ENCODE results near the gene C12orf76. TPM values are rescaled to one million over a fixed set of nuclear protein-coding genes. Genes with fewer than 3 reads are reported as not detected.

Gene C12orf76
- total RNA-seq, 1 experiment from 2014 or later = 29.4 TPM

DNA sequence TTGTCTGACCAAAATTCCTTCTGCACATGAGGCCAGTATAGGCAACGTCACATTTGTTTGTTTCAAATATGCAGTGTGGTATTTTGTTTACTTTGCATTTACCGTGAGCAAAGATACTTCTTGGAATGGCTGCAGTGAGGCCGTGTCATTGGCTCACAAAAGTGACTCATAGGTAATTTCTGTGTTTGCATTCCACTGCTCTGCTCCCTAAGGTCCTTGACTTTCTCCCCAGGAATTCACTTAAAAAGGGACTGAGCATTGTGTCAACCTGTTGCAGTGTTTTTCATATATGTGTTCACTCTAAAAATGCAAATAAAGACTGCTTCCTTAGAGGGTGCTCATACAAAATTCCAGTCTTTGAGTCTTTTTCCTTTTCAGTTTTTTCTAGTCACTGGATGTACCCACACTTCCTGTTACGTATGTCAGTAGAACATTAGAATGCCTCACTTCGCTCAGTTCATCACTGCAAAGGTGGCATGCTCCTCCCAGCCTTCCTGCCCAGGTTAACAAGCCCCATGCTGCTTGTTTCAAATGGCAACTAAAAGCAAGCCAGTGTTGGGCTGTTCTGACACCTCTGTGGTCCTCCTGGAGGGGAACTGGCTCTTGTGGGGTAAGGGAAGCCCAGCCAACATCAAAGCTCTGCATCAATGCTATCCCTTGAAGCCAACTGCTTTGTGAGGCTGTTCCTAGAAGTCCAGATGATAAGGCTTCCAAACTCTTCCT, 9.1 kb downstream of the C12orf76 start:
- Histone ChIP-seq H3K27me3 (ENCODE audit: insufficient read depth, low read depth) (no peaks in the 10 kb centered on the region), H3K4me3 (peak overlapping the region; percentile 32; the same call in 1 of the 2 replicates), H2AFZ (no peak overlapping the region), H3K9me2 (ENCODE audit: insufficient read depth) (no peaks in the 10 kb centered on the region), H3K27ac (peak overlapping the region; percentile 95), H3K79me2 (ENCODE audit: low read depth) (peaks cover 34% of the 10 kb centered on the region; the same call in 1 of the 2 replicates), H3F3A (ENCODE audit: insufficient read depth, low read depth) (peaks cover 51% of the 10 kb centered on the region), H3K9me3 (ENCODE audit: insufficient read depth, low read depth) (no peaks in the 10 kb centered on the region), H3K4me1 (replicated peaks; ENCODE audit: insufficient read depth) (peaks cover 35% of the 10 kb centered on the region), H3K36me3 (ENCODE audit: low read depth) (no peaks in the 10 kb centered on the region), H4K20me1 (ENCODE audit: insufficient read depth) (no peaks in the 10 kb centered on the region; the same call in 1 of the 2 replicates), H3K4me2 (peak overlapping the region; percentile 75)
- DNase-seq = peak; percentile 68 to 99
- CTCF ChIA-PET = no interaction called here
- POLR2A ChIA-PET (ENCODE audit: unreplicated experiment) = no interaction called here
- no TSS peak for BruUV-seq (replicated peaks)
- intact Hi-C loops (cut with micrococcal nuclease; ENCODE audit: unreplicated experiment) = loop anchor here (1.0 to 5.0 kb wide), 3 partner anchors 40 to 87 kb away; partner anchors contain the start of gene ANKRD13A
- no peak for TF ChIP-seq CTCF (conservative IDR thresholded peaks at IDR 0.05)
- TF ChIP-seq EZH2 (IDR thresholded peaks at IDR 0.05; ENCODE audit: low read depth) = no peak

DNA sequence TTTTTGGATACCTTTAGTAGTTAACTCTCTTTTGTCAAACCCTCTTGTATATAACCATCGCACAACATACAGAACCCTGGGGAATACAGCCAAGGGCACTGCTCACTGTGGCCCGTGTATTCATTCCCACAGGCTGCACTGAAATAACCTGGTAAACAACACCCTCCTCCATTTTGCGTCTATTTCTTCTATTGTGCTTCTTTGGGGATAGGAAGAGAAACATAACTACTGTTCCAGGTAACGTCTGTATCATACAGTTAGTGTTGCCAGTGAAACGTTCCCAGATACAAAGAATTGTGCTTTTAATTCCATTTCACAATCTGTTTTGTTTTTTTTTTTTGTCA, 9.6 kb downstream of the C12orf76 start:
- no TSS peak for BruUV-seq (replicated peaks)
- POLR2A ChIA-PET (ENCODE audit: unreplicated experiment) = no interaction called here
- peak overlapping the region; percentile 32; the same call in 1 of the 2 replicates for H3K4me3 ChIP-seq

GRCh38 chr12:110037315-110037714, 11.0 kb downstream of the C12orf76 start:
- Histone ChIP-seq H3K4me3 (no peak overlapping the region), H3K9me3 (ENCODE audit: insufficient read depth, low read depth) (no peaks in the 10 kb centered on the region), H3K36me3 (ENCODE audit: low read depth) (0 out of 2 replicates have a peak, but pooled peaks cover 3% of the 10 kb centered on the region), H3K27me3 (ENCODE audit: insufficient read depth, low read depth) (no peaks in the 10 kb centered on the region), H3F3A (ENCODE audit: insufficient read depth, low read depth) (peaks cover 44% of the 10 kb centered on the region), H3K9me2 (ENCODE audit: insufficient read depth) (no peaks in the 10 kb centered on the region), H3K4me2 (no peak overlapping the region), H3K79me2 (ENCODE audit: low read depth) (peaks cover 26% of the 10 kb centered on the region; the same call in 1 of the 2 replicates), H2AFZ (no peak overlapping the region), H4K20me1 (ENCODE audit: insufficient read depth) (no peaks in the 10 kb centered on the region), H3K27ac (no peak overlapping the region), H3K4me1 (replicated peaks; ENCODE audit: insufficient read depth) (peaks cover 35% of the 10 kb centered on the region)
- TF ChIP-seq CTCF (conservative IDR thresholded peaks at IDR 0.05) (no peak), EZH2 (IDR thresholded peaks at IDR 0.05; ENCODE audit: low read depth) (no peak)
- no TSS peak for BruUV-seq (replicated peaks)
- ChIA-PET POLR2A (ENCODE audit: unreplicated experiment) (no interaction called here), CTCF (interaction anchor here (0.5 kb wide), 1 partner anchor 394 kb away, joined by 4 read pairs; no protein-coding TSS in a partner anchor)
- intact Hi-C loops (cut with micrococcal nuclease; ENCODE audit: unreplicated experiment) = loop anchor here (5.0 kb wide), 2 partner anchors 65 to 85 kb away; no protein-coding TSS in a partner anchor
- no peak for DNase-seq

More for the DNA sequence above, 9.6 kb downstream of the C12orf76 start:
- Histone ChIP-seq H3F3A (ENCODE audit: insufficient read depth, low read depth) (peaks cover 48% of the 10 kb centered on the region), H3K27me3 (ENCODE audit: insufficient read depth, low read depth) (no peaks in the 10 kb centered on the region), H3K36me3 (ENCODE audit: low read depth) (no peaks in the 10 kb centered on the region), H3K27ac (peak overlapping the region; percentile 95), H3K79me2 (ENCODE audit: low read depth) (peaks cover 34% of the 10 kb centered on the region; the same call in 1 of the 2 replicates), H2AFZ (no peak overlapping the region), H3K9me3 (ENCODE audit: insufficient read depth, low read depth) (no peaks in the 10 kb centered on the region), H3K4me2 (peak overlapping the region; percentile 75), H3K4me1 (replicated peaks; ENCODE audit: insufficient read depth) (peaks cover 35% of the 10 kb centered on the region), H4K20me1 (ENCODE audit: insufficient read depth) (no peaks in the 10 kb centered on the region; the same call in 1 of the 2 replicates), H3K9me2 (ENCODE audit: insufficient read depth) (no peaks in the 10 kb centered on the region)
- intact Hi-C loops (cut with micrococcal nuclease; ENCODE audit: unreplicated experiment) = loop anchor here (1.0 to 5.0 kb wide), 3 partner anchors 39 to 86 kb away; partner anchors contain the start of gene ANKRD13A
- no peak for DNase-seq
- CTCF ChIA-PET = no interaction called here
- TF ChIP-seq CTCF (conservative IDR thresholded peaks at IDR 0.05) (no peak), EZH2 (IDR thresholded peaks at IDR 0.05; ENCODE audit: low read depth) (no peak)
